ENCODE results near the gene RBM38. TPM values are rescaled to one million over a fixed set of nuclear protein-coding genes. Genes with fewer than 3 reads are reported as not detected.
"Not testable (repeated sequence)": the region's sequence is repeated elsewhere in the genome, so short reads cannot be mapped to it uniquely, and the experiment has no call there.

The RBM38 gene
- total and polyA plus RNA-seq, 8 donors, result 16.8 to 29.5 (median 19.9) TPM

DNA sequence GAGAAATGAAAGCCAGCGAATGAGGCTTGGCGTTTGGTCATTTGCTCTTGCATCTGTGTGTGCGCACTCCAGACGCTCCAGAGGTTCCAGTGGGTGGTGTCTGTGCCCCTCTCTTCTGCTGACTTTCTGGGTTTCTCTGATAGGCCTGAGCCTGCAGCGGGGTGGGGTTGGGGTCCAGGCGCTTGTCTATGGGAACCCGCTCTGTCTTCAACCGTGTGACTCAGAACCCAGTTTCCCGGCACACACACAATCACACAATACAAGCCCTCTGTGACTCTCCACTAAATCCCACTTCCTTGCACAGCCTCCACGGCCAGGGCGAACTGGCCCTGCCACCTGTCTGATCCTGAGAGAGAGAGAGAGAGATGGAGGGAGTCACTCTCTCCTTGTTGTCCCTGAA is 24.6 kb downstream of the RBM38 start:
- Histone ChIP-seq H3K4me3 (no peak overlapping the region), H3K4me1 (no peaks in the 10 kb centered on the region), H3K36me3 (no peaks in the 10 kb centered on the region), H3K27me3 (no peaks in the 10 kb centered on the region), H3K27ac (no peak overlapping the region), H3K9me3 (no peaks in the 10 kb centered on the region)
- ATAC-seq (no peak), DNase-seq (peak in 1 of 4 donors; percentile 32)
- intact Hi-C loops (cut with DNase I), result no loop called here
- no peak for TF ChIP-seq CTCF (IDR thresholded peaks at IDR 0.05)

GRCh38 chr20:57416296-57417022 is 25.3 kb downstream of the RBM38 start:
- ATAC-seq (no peak), DNase-seq (peak in 1 of 4 donors; percentile 39)
- Histone ChIP-seq H3K27ac (no peak overlapping the region), H3K9me3 (no peaks in the 10 kb centered on the region), H3K27me3 (peaks cover 0 to 5% of the 10 kb centered on the region in 2 donors), H3K36me3 (no peaks in the 10 kb centered on the region), H3K4me3 (no peak overlapping the region), H3K4me1 (no peaks in the 10 kb centered on the region)
- no peak for TF ChIP-seq CTCF (IDR thresholded peaks at IDR 0.05)
- intact Hi-C loops (cut with DNase I), result no loop called here

- no peak overlapping the region for H3K27ac ChIP-seq
- no peaks in the 10 kb centered on the region for H3K36me3 ChIP-seq
- intact Hi-C loops (cut with DNase I), result no loop called here
- ATAC-seq (no peak), DNase-seq (no peak)
- TF ChIP-seq CTCF (IDR thresholded peaks at IDR 0.05), result no peak
- H3K9me3 ChIP-seq, result no peaks in the 10 kb centered on the region
- no peaks in the 10 kb centered on the region for H3K4me1 ChIP-seq
- peaks cover 0 to 6% of the 10 kb centered on the region in 2 donors for H3K27me3 ChIP-seq
- H3K4me3 ChIP-seq, result no peak overlapping the region
These were observed 26.0 kb downstream of the RBM38 start for GRCh38 chr20:57417051-57417689.

- ATAC-seq, result no peak
- TF ChIP-seq CTCF (IDR thresholded peaks at IDR 0.05), result no peak
- no peaks in the 10 kb centered on the region for H3K4me1 ChIP-seq
- peaks cover 0 to 10% of the 10 kb centered on the region in 2 donors for H3K27me3 ChIP-seq
- no peak overlapping the region for H3K4me3 ChIP-seq
- H3K27ac ChIP-seq, result no peak overlapping the region
- intact Hi-C loops (cut with DNase I), result no loop called here
- peak in 1 of 4 donors; percentile 38 for DNase-seq
- H3K36me3 ChIP-seq, result no peaks in the 10 kb centered on the region
- H3K9me3 ChIP-seq, result no peaks in the 10 kb centered on the region
These were observed 26.9 kb downstream of the RBM38 start for GRCh38 chr20:57417830-57418780.

DNA sequence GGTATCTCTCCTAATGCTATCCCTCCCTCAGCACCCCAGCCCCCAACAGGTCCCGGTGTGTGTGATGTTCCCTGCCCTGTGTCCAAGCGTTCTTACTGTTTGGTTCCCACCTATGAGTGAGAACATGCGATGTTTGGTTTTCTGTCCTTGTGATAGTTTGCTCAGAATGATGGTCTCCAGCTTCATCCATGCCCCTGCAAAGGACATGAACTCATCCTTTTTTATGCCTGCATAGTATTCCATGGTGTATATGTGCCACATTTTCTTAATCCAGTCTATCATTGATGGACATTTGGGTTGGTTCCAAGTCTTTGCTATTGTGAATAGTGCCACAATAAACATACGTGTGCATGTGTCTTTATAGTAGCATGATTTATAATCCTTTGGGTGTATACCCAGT is 28.3 kb downstream of the RBM38 start:
- DNase-seq; ATAC-seq; H3K4me1 ChIP-seq; intact Hi-C loops (cut with DNase I); H3K36me3 ChIP-seq; H3K27ac ChIP-seq; H3K4me3 ChIP-seq; H3K9me3 ChIP-seq: not testable (repeated sequence)
- H3K27me3 ChIP-seq, result peaks cover 0 to 10% of the 10 kb centered on the region in 2 donors

Data from left lung (tissue), 10 donors.